K562 (cell line): ENCODE measurements around the gene TASP1. TPM values are rescaled to one million over a fixed set of nuclear protein-coding genes. Genes with fewer than 3 reads are reported as not detected.

ENCODE experiments used
- ATAC-seq: fragments of 200-7000 bp; cut with Tn5 transposase; 3 replicates; pipeline ENCODE4 v1.9.1; 2020; ENCODE audit warnings: moderate library complexity
- BruUV-seq: library from RNA; stranded (reverse); fragments of 400-500 nt; replicated peaks from 2 replicates; lab custom pipeline; 2021; lab: Mats Ljungman, UMichigan
- CTCF ChIA-PET: fragments of 300-600 bp; formaldehyde crosslinking; extraction: SDS; loops from one replicate; lab custom pipeline; 2021; ENCODE audit warnings: low intra/inter-chr PET ratio; lab: Yijun Ruan, JAX
- POLR2A ChIA-PET: fragments of 300-600, 350-650 bp; sonication (Branson Sonifier 250); formaldehyde crosslinking; extraction: SDS; loops from one replicate; lab custom pipeline; 2021; ENCODE audit warnings: antibody characterized with exemption, inconsistent platforms; lab: Yijun Ruan, JAX
- DNase-seq, 4 experiments: peaks; one replicate each; pipeline versions ENCODE4 v3.0.0 to v3.0.0-alpha.2; 2011 to 2018; ENCODE audit warnings: low spot score in 3 of 4, mixed read lengths in 3 of 4; ENCODE audit errors: extremely low read depth in 1 of 4
- FAIRE-seq: peaks from 2 replicates; lab custom pipeline; 2011; peaks lifted over from hg19 to GRCh38; lab: Jason Lieb, UNC
- H2AFZ ChIP-seq: 2 replicates; pipeline ENCODE4 v1.6.0; 2011; ENCODE audit warnings: low read depth, low read length, control low read depth, inconsistent platforms
- H3K27ac ChIP-seq: fragments of 200-600 bp; 3 replicates; pipeline ENCODE4 v1.8.0; 2011; ENCODE audit warnings: low read depth, mild to moderate bottlenecking, control low read depth, inconsistent platforms, low read length, moderate library complexity, mixed read lengths; ENCODE audit errors: extremely low read depth
- H3K27me3 ChIP-seq, 2 experiments: fragments of 300-600 bp in 1 of 2; 2 replicates in 1 of 2; 3 replicates in 1 of 2; pipeline versions ENCODE4 v1.6.0 to v1.8.0; 2011; ENCODE audit warnings: inconsistent platforms in 2 of 2, low read length in 2 of 2, mild to moderate bottlenecking in 1 of 2, mixed read lengths in 1 of 2, moderate library complexity in 1 of 2; ENCODE audit not compliant: control insufficient read depth in 2 of 2, insufficient read depth in 2 of 2
- H3K36me3 ChIP-seq: fragments of 300-600 bp; 3 replicates; pipeline ENCODE4 v1.8.0; 2011; ENCODE audit warnings: mild to moderate bottlenecking, low read length, inconsistent platforms; ENCODE audit not compliant: control insufficient read depth, insufficient read depth
- H3K4me1 ChIP-seq, 2 experiments: fragments of 200-600 bp in 1 of 2; replicated peaks in 1 of 2; 2 replicates in 1 of 2; 3 replicates in 1 of 2; pipeline versions ENCODE4 v1.5.1 to v1.8.0; 2011; ENCODE audit warnings: inconsistent platforms in 2 of 2, low read length in 2 of 2, mild to moderate bottlenecking in 1 of 2, mixed read lengths in 1 of 2, moderate library complexity in 1 of 2; ENCODE audit not compliant: control insufficient read depth in 2 of 2, insufficient read depth in 2 of 2
- H3K4me2 ChIP-seq: 2 replicates; pipeline ENCODE4 v1.6.1; 2011; ENCODE audit warnings: low read length, control low read depth, inconsistent platforms, mixed read lengths; ENCODE audit not compliant: insufficient read depth
- H3K4me3 ChIP-seq: fragments of 200-600 bp; sonication (generic), shearing (Covaris generic); 2 replicates; pipeline ENCODE4 v1.5.1; 2016; ENCODE audit warnings: control low read depth, inconsistent platforms
- H3K79me2 ChIP-seq: fragments of 200-600 bp; 3 replicates; pipeline ENCODE4 v1.8.0; 2011; ENCODE audit warnings: low read length, inconsistent platforms; ENCODE audit not compliant: control insufficient read depth, insufficient read depth
- H3K9ac ChIP-seq, 2 experiments: 2 replicates each; pipeline versions ENCODE4 v1.6.0 to v1.6.1; 2011; ENCODE audit warnings: low read depth in 2 of 2, low read length in 2 of 2, control low read depth in 1 of 2, inconsistent platforms in 1 of 2, mild to moderate bottlenecking in 1 of 2, mixed read lengths in 1 of 2; ENCODE audit not compliant: insufficient read depth in 1 of 2
- H3K9me1 ChIP-seq: one replicate; pipeline ENCODE4 v1.6.0; 2011; ENCODE audit warnings: inconsistent platforms, mild to moderate bottlenecking, low read length, moderate library complexity; ENCODE audit not compliant: control insufficient read depth, insufficient read depth
- H3K9me3 ChIP-seq: replicated peaks from 2 replicates; pipeline ENCODE4 v1.5.1; 2011; ENCODE audit warnings: low read depth, low read length, inconsistent platforms; ENCODE audit not compliant: control insufficient read depth, insufficient read depth
- H4K20me1 ChIP-seq: replicated peaks from 2 replicates; pipeline ENCODE4 v1.6.1; 2011; ENCODE audit warnings: low read length, inconsistent platforms, mixed read lengths; ENCODE audit not compliant: control insufficient read depth, insufficient read depth
- ATF7 ChIP-seq: fragments of 450-650 bp; IDR thresholded peaks from 2 replicates; pipeline ENCODE4 v1.7.1; 2014; ENCODE audit warnings: mild to moderate bottlenecking, moderate library complexity
- CEBPG ChIP-seq, 3 experiments: fragments of 200-800 bp in 1 of 3; sonication (Bioruptor generic) in 1 of 3; sonication (generic) in 1 of 3; formaldehyde crosslinking in 1 of 3; IDR thresholded peaks in 2 of 3; conservative IDR thresholded peaks in 1 of 3; 2 replicates each; pipeline versions ENCODE4 v1.6.1 to v1.8.0; 2016 to 2022; ENCODE audit warnings: missing compliant biosample characterization in 2 of 3, missing genetic modification characterization in 2 of 3, mild to moderate bottlenecking in 1 of 3, missing genetic modification reagents in 1 of 3
- MTA1 ChIP-seq: fragments of 450-650 bp; IDR thresholded peaks from 2 replicates; pipeline ENCODE4 v1.6.1; 2017; ENCODE audit warnings: borderline replicate concordance
- ZNF316 ChIP-seq: fragments of 450-650 bp; IDR thresholded peaks from 2 replicates; pipeline ENCODE4 v1.6.1; 2016
- in situ Hi-C: fragments of 300-500 bp; cut with MboI; formaldehyde crosslinking; loops from 4 replicates; pipeline ENCODE4 v1.15.0; 2018; ENCODE audit warnings: inconsistent platforms, mixed read lengths
- intact Hi-C: fragments of 100-400 bp; cut with micrococcal nuclease; formaldehyde crosslinking; loops from 2 replicates; pipeline ENCODE4 v1.14.2; 2022
- polyA plus RNA-seq, 8 experiments: library from polyadenylated mRNA; depleted of rRNA in 4 of 8; stranded (reverse) in 5 of 8; unstranded in 3 of 8; fragments of >200 nt; fragmentation: Nextera tagmentation in 2 of 8; fragmentation: Illumina TruSeq in 1 of 8; extraction: Ambion mirVana in 2 of 8; extraction: Trizol in 1 of 8; gene quantifications; 2 replicates each; pipeline versions ENCODE4 v1.2.1 to v1.2.3, GENCODE V29; 2011 to 2014; ENCODE audit warnings: inconsistent platforms in 1 of 8, missing spikeins in 1 of 8
- total RNA-seq, 7 experiments: library from RNA; depleted of rRNA in 6 of 7; stranded (reverse); fragments of >200 nt in 6 of 7; fragmentation: Illumina TruSeq in 2 of 7; extraction: Trizol in 2 of 7; gene quantifications; 2 replicates each; pipeline versions ENCODE4 v1.2.1 to v1.2.3, GENCODE V29; 2011 to 2021; ENCODE audit warnings: low replicate concordance in 1 of 7
- TF ChIP-seq, protein P1 (sequence below): fragments of 250-450 bp; sonication (Bioruptor Pico); IDR thresholded peaks from 2 replicates; pipeline ENCODE4 v1.5.0; 2022; ENCODE audit warnings: mild to moderate bottlenecking
- TF ChIP-seq, protein P2 (sequence below): IDR thresholded peaks from 2 replicates; pipeline ENCODE4 v1.6.1; 2011; ENCODE audit warnings: borderline replicate concordance, low read depth, mild to moderate bottlenecking, moderate library complexity, low read length; ENCODE audit not compliant: insufficient read depth, poor library complexity, severe bottlenecking

Gene TASP1
- total and polyA plus RNA-seq, 9 of the 15 experiments (the other 6 are each of a cell fraction or from before 2014, with no cell fraction given) = 3.7 to 10.6 (median 6.4) TPM

GRCh38 chr20:13447385-13448180 lies 191.1 kb downstream of the TASP1 start:
- Histone ChIP-seq H2AFZ (no peak overlapping the region), H3K79me2 (no peaks in the 10 kb centered on the region), H3K9me3 (no peaks in the 10 kb centered on the region), H3K36me3 (no peaks in the 10 kb centered on the region), H3K4me1 (peaks cover 0 to 3% of the 10 kb centered on the region in 2 experiments; a peak in 2 of 5 replicates), H4K20me1 (no peaks in the 10 kb centered on the region), H3K27ac (no peak overlapping the region), H3K9ac (no peak overlapping the region), H3K9me1 (no peaks in the 10 kb centered on the region), H3K4me2 (no peak overlapping the region), H3K4me3 (no peak overlapping the region), H3K27me3 (no peaks in the 10 kb centered on the region)
- TF ChIP-seq, protein P1, sequence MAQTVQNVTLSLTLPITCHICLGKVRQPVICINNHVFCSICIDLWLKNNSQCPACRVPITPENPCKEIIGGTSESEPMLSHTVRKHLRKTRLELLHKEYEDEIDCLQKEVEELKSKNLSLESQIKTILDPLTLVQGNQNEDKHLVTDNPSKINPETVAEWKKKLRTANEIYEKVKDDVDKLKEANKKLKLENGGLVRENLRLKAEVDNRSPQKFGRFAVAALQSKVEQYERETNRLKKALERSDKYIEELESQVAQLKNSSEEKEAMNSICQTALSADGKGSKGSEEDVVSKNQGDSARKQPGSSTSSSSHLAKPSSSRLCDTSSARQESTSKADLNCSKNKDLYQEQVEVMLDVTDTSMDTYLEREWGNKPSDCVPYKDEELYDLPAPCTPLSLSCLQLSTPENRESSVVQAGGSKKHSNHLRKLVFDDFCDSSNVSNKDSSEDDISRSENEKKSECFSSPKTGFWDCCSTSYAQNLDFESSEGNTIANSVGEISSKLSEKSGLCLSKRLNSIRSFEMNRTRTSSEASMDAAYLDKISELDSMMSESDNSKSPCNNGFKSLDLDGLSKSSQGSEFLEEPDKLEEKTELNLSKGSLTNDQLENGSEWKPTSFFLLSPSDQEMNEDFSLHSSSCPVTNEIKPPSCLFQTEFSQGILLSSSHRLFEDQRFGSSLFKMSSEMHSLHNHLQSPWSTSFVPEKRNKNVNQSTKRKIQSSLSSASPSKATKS = no peak
- TF ChIP-seq ATF7 (no peak), CEBPG (CRISPR knock-in tag; IDR thresholded peaks at IDR 0.05) (no peak), CEBPG (tag; conservative IDR thresholded peaks at IDR 0.05 in 1 of 2, IDR thresholded peaks at IDR 0.05 in 1 of 2) (no peak), MTA1 (no peak), ZNF316 (peak; percentile 42)
- TF ChIP-seq, protein P2, sequence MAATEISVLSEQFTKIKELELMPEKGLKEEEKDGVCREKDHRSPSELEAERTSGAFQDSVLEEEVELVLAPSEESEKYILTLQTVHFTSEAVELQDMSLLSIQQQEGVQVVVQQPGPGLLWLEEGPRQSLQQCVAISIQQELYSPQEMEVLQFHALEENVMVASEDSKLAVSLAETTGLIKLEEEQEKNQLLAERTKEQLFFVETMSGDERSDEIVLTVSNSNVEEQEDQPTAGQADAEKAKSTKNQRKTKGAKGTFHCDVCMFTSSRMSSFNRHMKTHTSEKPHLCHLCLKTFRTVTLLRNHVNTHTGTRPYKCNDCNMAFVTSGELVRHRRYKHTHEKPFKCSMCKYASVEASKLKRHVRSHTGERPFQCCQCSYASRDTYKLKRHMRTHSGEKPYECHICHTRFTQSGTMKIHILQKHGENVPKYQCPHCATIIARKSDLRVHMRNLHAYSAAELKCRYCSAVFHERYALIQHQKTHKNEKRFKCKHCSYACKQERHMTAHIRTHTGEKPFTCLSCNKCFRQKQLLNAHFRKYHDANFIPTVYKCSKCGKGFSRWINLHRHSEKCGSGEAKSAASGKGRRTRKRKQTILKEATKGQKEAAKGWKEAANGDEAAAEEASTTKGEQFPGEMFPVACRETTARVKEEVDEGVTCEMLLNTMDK = no peak
- FAIRE-seq (no peak), DNase-seq (no peak), ATAC-seq (no peak)
- ChIA-PET POLR2A (no interaction called here), CTCF (no interaction called here)
- no TSS peak for BruUV-seq
- intact Hi-C loops = no loop called here
- in situ Hi-C loops = no loop called here
